K562 (cell line): ENCODE results near the gene TRIO. TPM values are rescaled to one million over a fixed set of nuclear protein-coding genes. Genes with fewer than 3 reads are reported as not detected.

Experiments
- ATAC-seq: fragments of 200-7000 bp; cut with Tn5 transposase; 3 replicates; pipeline ENCODE4 v1.9.1; 2020; ENCODE audit warnings: moderate library complexity
- BruUV-seq: library from RNA; stranded (reverse); fragments of 400-500 nt; replicated peaks from 2 replicates; lab custom pipeline; 2021; lab: Mats Ljungman, UMichigan
- CTCF ChIA-PET: fragments of 300-600 bp; formaldehyde crosslinking; extraction: SDS; loops from one replicate; lab custom pipeline; 2021; ENCODE audit warnings: low intra/inter-chr PET ratio; lab: Yijun Ruan, JAX
- POLR2A ChIA-PET: fragments of 300-600, 350-650 bp; sonication (Branson Sonifier 250); formaldehyde crosslinking; extraction: SDS; loops from one replicate; lab custom pipeline; 2021; ENCODE audit warnings: antibody characterized with exemption, inconsistent platforms; lab: Yijun Ruan, JAX
- DNase-seq, 4 experiments: peaks; one replicate each; pipeline versions ENCODE4 v3.0.0 to v3.0.0-alpha.2; 2011 to 2018; ENCODE audit warnings: low spot score in 3 of 4, mixed read lengths in 3 of 4; ENCODE audit errors: extremely low read depth in 1 of 4
- FAIRE-seq: peaks from 2 replicates; lab custom pipeline; 2011; peaks lifted over from hg19 to GRCh38; lab: Jason Lieb, UNC
- H2AFZ ChIP-seq: 2 replicates; pipeline ENCODE4 v1.6.0; 2011; ENCODE audit warnings: low read depth, low read length, control low read depth, inconsistent platforms
- H3K27ac ChIP-seq: fragments of 200-600 bp; 3 replicates; pipeline ENCODE4 v1.8.0; 2011; ENCODE audit warnings: low read depth, mild to moderate bottlenecking, control low read depth, inconsistent platforms, low read length, moderate library complexity, mixed read lengths; ENCODE audit errors: extremely low read depth
- H3K27me3 ChIP-seq, 2 experiments: fragments of 300-600 bp in 1 of 2; 2 replicates in 1 of 2; 3 replicates in 1 of 2; pipeline versions ENCODE4 v1.6.0 to v1.8.0; 2011; ENCODE audit warnings: inconsistent platforms in 2 of 2, low read length in 2 of 2, mild to moderate bottlenecking in 1 of 2, mixed read lengths in 1 of 2, moderate library complexity in 1 of 2; ENCODE audit not compliant: control insufficient read depth in 2 of 2, insufficient read depth in 2 of 2
- H3K36me3 ChIP-seq: fragments of 300-600 bp; 3 replicates; pipeline ENCODE4 v1.8.0; 2011; ENCODE audit warnings: mild to moderate bottlenecking, low read length, inconsistent platforms; ENCODE audit not compliant: control insufficient read depth, insufficient read depth
- H3K4me1 ChIP-seq, 2 experiments: fragments of 200-600 bp in 1 of 2; replicated peaks in 1 of 2; 2 replicates in 1 of 2; 3 replicates in 1 of 2; pipeline versions ENCODE4 v1.5.1 to v1.8.0; 2011; ENCODE audit warnings: inconsistent platforms in 2 of 2, low read length in 2 of 2, mild to moderate bottlenecking in 1 of 2, mixed read lengths in 1 of 2, moderate library complexity in 1 of 2; ENCODE audit not compliant: control insufficient read depth in 2 of 2, insufficient read depth in 2 of 2
- H3K4me2 ChIP-seq: 2 replicates; pipeline ENCODE4 v1.6.1; 2011; ENCODE audit warnings: low read length, control low read depth, inconsistent platforms, mixed read lengths; ENCODE audit not compliant: insufficient read depth
- H3K4me3 ChIP-seq: fragments of 200-600 bp; sonication (generic), shearing (Covaris generic); 2 replicates; pipeline ENCODE4 v1.5.1; 2016; ENCODE audit warnings: control low read depth, inconsistent platforms
- H3K79me2 ChIP-seq: fragments of 200-600 bp; 3 replicates; pipeline ENCODE4 v1.8.0; 2011; ENCODE audit warnings: low read length, inconsistent platforms; ENCODE audit not compliant: control insufficient read depth, insufficient read depth
- H3K9ac ChIP-seq, 2 experiments: 2 replicates each; pipeline versions ENCODE4 v1.6.0 to v1.6.1; 2011; ENCODE audit warnings: low read depth in 2 of 2, low read length in 2 of 2, control low read depth in 1 of 2, inconsistent platforms in 1 of 2, mild to moderate bottlenecking in 1 of 2, mixed read lengths in 1 of 2; ENCODE audit not compliant: insufficient read depth in 1 of 2
- H3K9me1 ChIP-seq: one replicate; pipeline ENCODE4 v1.6.0; 2011; ENCODE audit warnings: inconsistent platforms, mild to moderate bottlenecking, low read length, moderate library complexity; ENCODE audit not compliant: control insufficient read depth, insufficient read depth
- H3K9me3 ChIP-seq: replicated peaks from 2 replicates; pipeline ENCODE4 v1.5.1; 2011; ENCODE audit warnings: low read depth, low read length, inconsistent platforms; ENCODE audit not compliant: control insufficient read depth, insufficient read depth
- H4K20me1 ChIP-seq: replicated peaks from 2 replicates; pipeline ENCODE4 v1.6.1; 2011; ENCODE audit warnings: low read length, inconsistent platforms, mixed read lengths; ENCODE audit not compliant: control insufficient read depth, insufficient read depth
- TAF9B ChIP-seq: fragments of 450-650 bp; IDR thresholded peaks from 2 replicates; pipeline ENCODE4 v1.6.1; 2018; ENCODE audit warnings: mild to moderate bottlenecking; ENCODE audit not compliant: partially characterized antibody
- WGBS: fragments of 100-300 bp; shearing (Covaris generic); methylation state at CpG from one replicate; pipeline ENCODE4 v1.1.6; 2016; ENCODE audit warnings: low coverage, mixed read lengths; ENCODE audit not compliant: insufficient coverage; ENCODE audit errors: missing lambda C conversion rate; 5-methylcytosine and 5-hydroxymethylcytosine counted together
- in situ Hi-C: fragments of 300-500 bp; cut with MboI; formaldehyde crosslinking; loops from 4 replicates; pipeline ENCODE4 v1.15.0; 2018; ENCODE audit warnings: inconsistent platforms, mixed read lengths
- intact Hi-C: fragments of 100-400 bp; cut with micrococcal nuclease; formaldehyde crosslinking; loops from 2 replicates; pipeline ENCODE4 v1.14.2; 2022
- polyA plus RNA-seq, 8 experiments: library from polyadenylated mRNA; depleted of rRNA in 4 of 8; stranded (reverse) in 5 of 8; unstranded in 3 of 8; fragments of >200 nt; fragmentation: Nextera tagmentation in 2 of 8; fragmentation: Illumina TruSeq in 1 of 8; extraction: Ambion mirVana in 2 of 8; extraction: Trizol in 1 of 8; gene quantifications; 2 replicates each; pipeline versions ENCODE4 v1.2.1 to v1.2.3, GENCODE V29; 2011 to 2014; ENCODE audit warnings: inconsistent platforms in 1 of 8, missing spikeins in 1 of 8
- total RNA-seq, 7 experiments: library from RNA; depleted of rRNA in 6 of 7; stranded (reverse); fragments of >200 nt in 6 of 7; fragmentation: Illumina TruSeq in 2 of 7; extraction: Trizol in 2 of 7; gene quantifications; 2 replicates each; pipeline versions ENCODE4 v1.2.1 to v1.2.3, GENCODE V29; 2011 to 2021; ENCODE audit warnings: low replicate concordance in 1 of 7
- TF ChIP-seq, protein P1 (sequence below): sonication (generic); formaldehyde crosslinking; IDR thresholded peaks from 2 replicates; pipeline ENCODE4 v1.8.1; 2023; ENCODE audit warnings: mild to moderate bottlenecking, missing genetic modification reagents, moderate library complexity

TRIO gene
- total and polyA plus RNA-seq, 9 of the 15 experiments (the other 6 are each of a cell fraction or from before 2014, with no cell fraction given): 0.24 to 5.0 (median 1.1) TPM

DNA sequence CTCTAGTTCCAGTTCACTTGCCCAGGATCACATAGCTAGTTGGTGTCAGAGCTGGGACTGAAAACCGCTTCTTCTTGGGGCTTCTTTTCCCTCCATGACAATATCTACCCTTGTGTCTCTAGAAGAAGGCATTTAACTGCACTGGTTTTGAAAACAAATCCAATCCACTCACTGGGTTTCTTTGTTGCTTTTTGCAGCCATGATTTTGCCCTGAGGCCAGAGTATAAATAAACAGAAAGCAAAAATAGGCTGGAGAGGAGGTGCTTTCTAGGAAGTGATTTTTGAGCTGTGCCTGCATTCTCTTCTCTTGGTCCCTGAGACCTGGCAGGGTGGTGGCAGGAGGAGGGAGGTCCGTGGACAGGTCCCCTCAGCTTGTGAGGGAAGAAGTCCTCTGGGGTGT, 6.9 kb upstream of the TRIO start:
- Histone ChIP-seq H4K20me1 (no peaks in the 10 kb centered on the region), H3K4me2 (no peak overlapping the region), H3K9ac (no peak overlapping the region), H3K4me1 (no peaks in the 10 kb centered on the region), H3K79me2 (no peaks in the 10 kb centered on the region), H3K27me3 (peaks cover 5 to 9% of the 10 kb centered on the region in 2 experiments; a peak in 3 of 5 replicates), H3K4me3 (no peak overlapping the region), H3K9me1 (no peaks in the 10 kb centered on the region), H2AFZ (no peak overlapping the region), H3K9me3 (no peaks in the 10 kb centered on the region), H3K27ac (no peak overlapping the region), H3K36me3 (no peaks in the 10 kb centered on the region)
- DNase-seq (no peak), FAIRE-seq (no peak), ATAC-seq (no peak)
- CTCF ChIA-PET: no interaction called here
- WGBS: 0% methylated on average over 2 of the region's 2 CpGs
- intact Hi-C loops (no loop called here), in situ Hi-C loops (no loop called here)
- POLR2A ChIA-PET: no interaction called here
- TF ChIP-seq TAF9B: no peak
- TF ChIP-seq, protein P1, sequence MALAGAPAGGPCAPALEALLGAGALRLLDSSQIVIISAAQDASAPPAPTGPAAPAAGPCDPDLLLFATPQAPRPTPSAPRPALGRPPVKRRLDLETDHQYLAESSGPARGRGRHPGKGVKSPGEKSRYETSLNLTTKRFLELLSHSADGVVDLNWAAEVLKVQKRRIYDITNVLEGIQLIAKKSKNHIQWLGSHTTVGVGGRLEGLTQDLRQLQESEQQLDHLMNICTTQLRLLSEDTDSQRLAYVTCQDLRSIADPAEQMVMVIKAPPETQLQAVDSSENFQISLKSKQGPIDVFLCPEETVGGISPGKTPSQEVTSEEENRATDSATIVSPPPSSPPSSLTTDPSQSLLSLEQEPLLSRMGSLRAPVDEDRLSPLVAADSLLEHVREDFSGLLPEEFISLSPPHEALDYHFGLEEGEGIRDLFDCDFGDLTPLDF (CRISPR knock-in tag): no peak
- no TSS peak for BruUV-seq
